ENCODE data around the gene PPL.

The PPL gene

DNA sequence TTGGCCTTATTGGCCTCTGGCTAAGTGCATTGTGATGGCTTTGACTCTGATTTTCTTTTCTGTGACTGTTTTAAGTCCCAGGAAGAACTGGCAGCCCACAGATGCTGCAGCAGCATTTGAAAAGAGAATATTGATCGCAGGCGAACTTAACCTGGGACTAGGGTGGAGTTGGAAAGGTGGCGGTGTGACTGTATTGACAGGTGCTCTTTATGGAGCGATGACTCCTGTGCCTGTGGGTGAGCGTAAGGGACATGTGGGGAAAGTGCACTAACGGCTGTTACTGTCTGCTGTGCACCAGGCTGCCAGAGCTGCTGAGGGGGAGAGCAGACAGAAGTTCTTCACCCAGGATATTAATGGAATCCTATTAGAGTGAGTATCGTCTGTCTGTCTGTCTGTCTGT lies 68.4 kb downstream of the PPL start:
- Histone ChIP-seq H3K4me3 (ENCODE audit: low read depth, low read length, poor library complexity, severe bottlenecking) (no peak overlapping the region), H3K27me3 (ENCODE audit: insufficient read depth, low read length) (no peaks in the 10 kb centered on the region), H3K79me2 (ENCODE audit: insufficient read depth, low read length) (peaks cover 19% of the 10 kb centered on the region), H3F3A (ENCODE audit: insufficient read depth, low read length) (no peaks in the 10 kb centered on the region), H3K27ac (ENCODE audit: low read depth, low read length, poor library complexity, severe bottlenecking) (no peak overlapping the region), H3K4me1 (ENCODE audit: insufficient read depth, low read length, severe bottlenecking) (no peaks in the 10 kb centered on the region), H3K9ac (ENCODE audit: low read length) (no peak overlapping the region), H3K4me2 (ENCODE audit: low read length) (no peak overlapping the region), H3K9me2 (ENCODE audit: low read depth, low read length) (no peaks in the 10 kb centered on the region), H3K36me3 (ENCODE audit: insufficient read depth, low read length) (peaks cover 65% of the 10 kb centered on the region), H4K20me1 (ENCODE audit: insufficient read depth, low read length) (no peaks in the 10 kb centered on the region), H3K9me3 (ENCODE audit: low read length) (no peaks in the 10 kb centered on the region), H2AFZ (ENCODE audit: low read length) (no peak overlapping the region)
- TF ChIP-seq EZH2 (IDR thresholded peaks at IDR 0.05; ENCODE audit: borderline replicate concordance, low read length), result no peak
- TF ChIP-seq, protein P1, sequence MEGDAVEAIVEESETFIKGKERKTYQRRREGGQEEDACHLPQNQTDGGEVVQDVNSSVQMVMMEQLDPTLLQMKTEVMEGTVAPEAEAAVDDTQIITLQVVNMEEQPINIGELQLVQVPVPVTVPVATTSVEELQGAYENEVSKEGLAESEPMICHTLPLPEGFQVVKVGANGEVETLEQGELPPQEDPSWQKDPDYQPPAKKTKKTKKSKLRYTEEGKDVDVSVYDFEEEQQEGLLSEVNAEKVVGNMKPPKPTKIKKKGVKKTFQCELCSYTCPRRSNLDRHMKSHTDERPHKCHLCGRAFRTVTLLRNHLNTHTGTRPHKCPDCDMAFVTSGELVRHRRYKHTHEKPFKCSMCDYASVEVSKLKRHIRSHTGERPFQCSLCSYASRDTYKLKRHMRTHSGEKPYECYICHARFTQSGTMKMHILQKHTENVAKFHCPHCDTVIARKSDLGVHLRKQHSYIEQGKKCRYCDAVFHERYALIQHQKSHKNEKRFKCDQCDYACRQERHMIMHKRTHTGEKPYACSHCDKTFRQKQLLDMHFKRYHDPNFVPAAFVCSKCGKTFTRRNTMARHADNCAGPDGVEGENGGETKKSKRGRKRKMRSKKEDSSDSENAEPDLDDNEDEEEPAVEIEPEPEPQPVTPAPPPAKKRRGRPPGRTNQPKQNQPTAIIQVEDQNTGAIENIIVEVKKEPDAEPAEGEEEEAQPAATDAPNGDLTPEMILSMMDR (IDR thresholded peaks at IDR 0.05; ENCODE audit: low read length), result no peak

GRCh38 chr16:4868026-4868425 lies 68.9 kb downstream of the PPL start:
- H2AFZ ChIP-seq (ENCODE audit: low read length), result no peak overlapping the region
- H3K4me2 ChIP-seq (ENCODE audit: low read length), result no peak overlapping the region
- no peaks in the 10 kb centered on the region for H3K4me1 ChIP-seq (ENCODE audit: insufficient read depth, low read length, severe bottlenecking)
- H4K20me1 ChIP-seq (ENCODE audit: insufficient read depth, low read length), result no peaks in the 10 kb centered on the region
- H3K9me3 ChIP-seq (ENCODE audit: low read length), result no peaks in the 10 kb centered on the region
- H3K4me3 ChIP-seq (ENCODE audit: low read depth, low read length, poor library complexity, severe bottlenecking), result no peak overlapping the region
- peaks cover 62% of the 10 kb centered on the region for H3K36me3 ChIP-seq (ENCODE audit: insufficient read depth, low read length)
- H3K79me2 ChIP-seq (ENCODE audit: insufficient read depth, low read length), result peaks cover 21% of the 10 kb centered on the region
- H3K9ac ChIP-seq (ENCODE audit: low read length), result no peak overlapping the region
- H3K9me2 ChIP-seq (ENCODE audit: low read depth, low read length), result no peaks in the 10 kb centered on the region
- no peaks in the 10 kb centered on the region for H3K27me3 ChIP-seq (ENCODE audit: insufficient read depth, low read length)
- H3F3A ChIP-seq (ENCODE audit: insufficient read depth, low read length), result no peaks in the 10 kb centered on the region
- H3K27ac ChIP-seq (ENCODE audit: low read depth, low read length, poor library complexity, severe bottlenecking), result no peak overlapping the region
- no peak for TF ChIP-seq EZH2 (IDR thresholded peaks at IDR 0.05; ENCODE audit: borderline replicate concordance, low read length)
- TF ChIP-seq, protein P1 (IDR thresholded peaks at IDR 0.05; ENCODE audit: low read length), result no peak

DNA sequence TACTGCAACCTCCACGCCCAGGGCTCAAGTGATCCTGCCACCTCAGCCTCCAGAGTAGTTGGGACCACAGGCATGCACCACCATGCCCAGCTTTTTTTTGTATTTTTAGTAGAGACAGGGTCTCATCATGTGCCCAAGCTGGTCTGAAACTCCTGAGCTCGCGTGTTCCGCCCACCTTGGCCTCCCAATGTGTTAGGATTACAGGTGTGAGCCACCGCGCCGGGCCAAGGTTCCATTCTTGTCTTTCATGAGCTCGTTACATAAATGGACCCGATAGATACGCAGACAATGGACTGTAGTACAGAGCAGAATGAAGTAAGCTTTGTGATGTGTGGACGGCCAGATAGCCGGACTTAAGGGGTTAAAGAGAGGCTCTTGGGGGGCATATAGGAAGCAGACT lies 70.4 kb downstream of the PPL start:
- no peak overlapping the region for H3K27ac ChIP-seq (ENCODE audit: low read depth, low read length, poor library complexity, severe bottlenecking)
- H3K36me3 ChIP-seq (ENCODE audit: insufficient read depth, low read length), result peaks cover 64% of the 10 kb centered on the region
- TF ChIP-seq, protein P1 (IDR thresholded peaks at IDR 0.05; ENCODE audit: low read length), result no peak
- TF ChIP-seq EZH2 (IDR thresholded peaks at IDR 0.05; ENCODE audit: borderline replicate concordance, low read length), result no peak
- peaks cover 27% of the 10 kb centered on the region for H3K79me2 ChIP-seq (ENCODE audit: insufficient read depth, low read length)
- H3F3A ChIP-seq (ENCODE audit: insufficient read depth, low read length), result no peaks in the 10 kb centered on the region
- no peaks in the 10 kb centered on the region for H3K9me2 ChIP-seq (ENCODE audit: low read depth, low read length)
- H3K4me2 ChIP-seq (ENCODE audit: low read length), result no peak overlapping the region
- H3K4me1 ChIP-seq (ENCODE audit: insufficient read depth, low read length, severe bottlenecking), result no peaks in the 10 kb centered on the region
- H3K27me3 ChIP-seq (ENCODE audit: insufficient read depth, low read length), result no peaks in the 10 kb centered on the region
- H3K4me3 ChIP-seq (ENCODE audit: low read depth, low read length, poor library complexity, severe bottlenecking), result no peak overlapping the region
- H3K9me3 ChIP-seq (ENCODE audit: low read length), result no peaks in the 10 kb centered on the region
- no peak overlapping the region for H2AFZ ChIP-seq (ENCODE audit: low read length)
- H3K9ac ChIP-seq (ENCODE audit: low read length), result no peak overlapping the region
- H4K20me1 ChIP-seq (ENCODE audit: insufficient read depth, low read length), result no peaks in the 10 kb centered on the region

Data from OCI-LY1 (cell line).